HG03342 (cell line): ENCODE data around the gene SEMA7A.

ENCODE experiments used
- ATAC-seq: cut with Tn5 transposase; IDR thresholded peaks from one replicate; pipeline ENCODE4 v1.9.1; 2021; ENCODE audit warnings: mild to moderate bottlenecking, moderate library complexity; ENCODE audit not compliant: unreplicated experiment

The SEMA7A gene

DNA sequence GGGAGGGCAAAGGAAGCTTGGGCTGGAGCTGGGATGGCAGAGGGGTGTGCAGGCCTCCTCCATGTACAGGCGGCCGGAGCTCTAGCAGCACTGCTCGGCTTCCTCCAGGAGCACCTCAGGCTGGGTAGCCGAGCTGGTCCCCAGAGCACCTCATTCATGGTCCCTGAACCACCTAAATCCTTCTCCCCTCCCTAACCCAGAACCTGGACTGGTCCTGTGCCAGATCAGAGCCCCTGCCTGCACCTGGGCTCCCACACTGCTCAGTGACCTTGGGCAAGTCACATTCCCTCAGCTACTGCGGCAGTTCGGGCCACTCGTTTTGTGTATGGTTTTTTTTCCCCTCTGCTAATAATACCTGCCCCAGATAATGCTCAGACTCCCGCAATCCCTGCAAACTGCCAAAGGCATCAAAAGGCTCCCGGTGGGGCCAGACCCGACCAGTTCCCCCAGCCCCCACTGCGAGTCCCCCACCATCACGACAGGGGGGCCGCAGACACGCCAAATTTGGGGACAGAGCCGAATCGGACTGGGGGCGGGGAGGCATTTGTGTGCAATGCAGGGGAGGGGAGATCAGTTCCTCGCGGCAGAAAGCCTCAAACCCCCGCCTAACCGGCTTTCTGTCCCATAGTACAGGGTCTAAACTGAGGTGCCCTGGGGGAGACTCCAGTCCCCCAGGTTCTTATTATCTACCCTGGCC lies 1.3 kb downstream of the SEMA7A start:
- no peak for ATAC-seq

GRCh38 chr15:74431645-74432044 lies 2.1 kb downstream of the SEMA7A start:
- ATAC-seq = no peak

- ATAC-seq = no peak
Measured at GRCh38 chr15:74431116-74431515, 2.6 kb downstream of the SEMA7A start.

DNA sequence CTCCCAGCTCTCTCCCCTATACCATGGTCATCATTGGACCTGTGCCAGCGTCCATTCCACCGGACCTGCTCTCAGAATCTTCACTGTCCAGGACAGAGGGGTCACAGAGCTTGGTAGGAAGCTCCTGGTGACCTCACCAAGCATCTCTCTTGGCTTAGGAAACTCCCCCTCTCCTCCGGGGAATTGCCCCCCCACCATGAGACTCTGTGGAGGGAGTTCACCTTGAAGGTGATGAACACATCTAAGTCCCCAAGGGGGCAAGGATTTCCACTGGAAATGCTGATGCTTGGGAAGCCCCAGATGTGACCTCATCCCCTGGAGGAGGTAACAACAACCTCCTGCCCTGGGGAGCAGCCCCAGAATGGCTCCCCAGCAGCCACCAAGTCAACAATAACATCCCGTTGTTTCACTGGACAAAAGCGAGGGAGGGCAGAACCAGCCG lies 3.2 kb downstream of the SEMA7A start:
- no peak for ATAC-seq

DNA sequence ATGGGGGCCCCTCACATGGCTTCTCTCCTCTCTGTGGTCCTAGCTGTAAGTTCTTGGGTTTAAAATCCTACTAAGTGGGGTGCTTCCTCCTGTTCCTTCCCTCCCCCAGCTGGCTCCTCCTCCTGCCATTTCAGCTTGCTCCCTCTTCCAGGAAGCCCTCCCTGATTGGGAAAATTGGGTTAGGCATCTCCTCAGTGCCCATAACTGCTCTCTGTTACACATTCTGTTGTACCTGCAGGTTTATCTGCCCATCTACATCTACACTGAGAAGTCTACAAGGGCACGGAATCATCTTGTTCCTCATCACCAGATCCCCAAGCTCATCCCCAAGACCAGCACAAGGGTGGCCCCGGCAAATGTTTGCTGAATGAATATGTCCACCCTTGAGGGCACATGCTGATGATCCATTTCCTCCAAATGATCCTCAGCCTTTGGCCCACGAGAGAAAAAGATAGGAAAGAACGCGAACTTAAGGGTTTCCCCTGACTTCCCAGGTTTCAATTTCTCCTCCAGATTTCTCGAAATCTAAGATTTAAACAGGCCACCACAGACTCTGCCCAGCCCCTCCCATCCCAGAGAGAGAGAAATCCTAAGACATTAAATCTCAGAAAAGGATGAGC lies 3.9 kb downstream of the SEMA7A start:
- ATAC-seq = no peak

GRCh38 chr15:74428970-74429780 lies 4.6 kb downstream of the SEMA7A start:
- ATAC-seq = no peak

DNA sequence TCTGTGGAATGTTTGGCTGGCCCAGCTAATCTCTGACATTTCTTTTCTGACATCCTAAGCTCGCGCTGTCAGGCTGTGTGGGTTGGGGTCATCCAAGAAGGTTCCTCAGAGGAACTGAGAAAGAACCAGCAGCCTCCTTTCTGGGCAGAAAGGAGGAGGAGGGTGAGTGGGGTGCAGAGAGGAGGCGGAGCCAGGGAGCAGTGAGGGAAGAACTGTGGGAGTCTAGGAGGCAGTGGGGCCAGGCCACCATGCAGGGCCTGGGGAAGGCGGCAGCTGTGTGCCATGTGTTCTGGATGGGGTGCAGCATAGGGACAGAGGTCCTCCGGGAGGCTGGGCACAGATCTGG lies 5.3 kb downstream of the SEMA7A start:
- no peak for ATAC-seq

DNA sequence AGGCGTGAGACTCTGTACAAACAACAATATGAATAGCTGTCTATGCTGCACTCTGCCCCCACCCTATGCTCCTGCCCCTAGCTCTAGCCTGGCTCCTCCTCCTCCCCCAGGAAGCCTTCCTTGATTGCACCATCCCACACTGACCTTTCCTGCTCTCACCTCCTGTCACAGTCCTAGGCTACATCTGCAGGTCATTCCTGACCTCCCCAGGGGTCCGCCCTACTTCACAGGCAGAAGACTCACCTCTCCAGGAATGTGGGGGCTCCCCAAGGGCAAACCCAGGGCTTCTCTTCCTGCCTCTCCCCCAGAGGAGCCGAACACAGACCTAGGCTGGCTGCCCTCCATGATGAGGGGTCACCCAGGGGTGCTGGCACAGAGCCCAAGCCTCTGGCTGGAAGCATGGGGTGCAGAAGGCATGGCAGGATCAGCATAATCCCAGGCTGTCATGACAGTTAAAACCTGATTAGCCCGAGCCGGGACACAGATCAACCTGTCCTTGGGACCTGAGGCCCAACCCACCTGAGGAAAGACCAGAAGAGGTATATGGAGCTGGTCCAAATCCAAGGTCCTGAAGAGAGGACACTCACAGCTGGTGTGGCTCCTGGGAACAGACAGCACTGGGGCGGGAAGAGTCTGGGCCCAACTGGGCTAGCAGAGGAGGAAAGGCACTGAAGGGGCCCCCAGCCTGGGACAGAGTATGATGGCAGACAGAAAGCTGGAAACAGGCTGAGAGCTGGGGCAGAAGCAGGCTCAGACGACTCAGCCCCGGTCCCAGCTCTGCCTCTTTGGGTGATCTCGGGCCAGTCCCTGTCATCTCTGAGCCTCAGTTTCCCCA lies 5.9 kb downstream of the SEMA7A start:
- no peak for ATAC-seq

GRCh38 chr15:74426404-74427281 lies 7.1 kb downstream of the SEMA7A start:
- ATAC-seq = no peak

DNA sequence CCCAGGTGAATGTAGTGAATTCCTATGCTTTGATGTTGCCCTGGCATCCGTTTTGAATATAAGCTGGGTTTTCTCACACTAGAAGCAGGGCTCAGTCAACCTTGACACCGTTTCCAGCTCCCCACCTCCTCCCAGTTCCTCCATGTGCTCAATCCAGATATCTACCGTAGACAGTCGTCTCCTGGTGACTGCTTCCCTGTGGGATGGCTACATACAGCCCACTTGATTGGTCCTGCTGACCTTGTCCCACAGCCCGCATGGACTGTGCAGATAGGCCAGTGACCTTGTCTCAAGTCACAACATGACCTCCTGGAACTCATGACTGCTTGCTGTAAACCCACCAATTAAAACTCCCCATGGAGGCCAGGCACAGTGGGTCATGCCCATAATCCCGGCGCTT lies 8.1 kb downstream of the SEMA7A start:
- no peak for ATAC-seq

DNA sequence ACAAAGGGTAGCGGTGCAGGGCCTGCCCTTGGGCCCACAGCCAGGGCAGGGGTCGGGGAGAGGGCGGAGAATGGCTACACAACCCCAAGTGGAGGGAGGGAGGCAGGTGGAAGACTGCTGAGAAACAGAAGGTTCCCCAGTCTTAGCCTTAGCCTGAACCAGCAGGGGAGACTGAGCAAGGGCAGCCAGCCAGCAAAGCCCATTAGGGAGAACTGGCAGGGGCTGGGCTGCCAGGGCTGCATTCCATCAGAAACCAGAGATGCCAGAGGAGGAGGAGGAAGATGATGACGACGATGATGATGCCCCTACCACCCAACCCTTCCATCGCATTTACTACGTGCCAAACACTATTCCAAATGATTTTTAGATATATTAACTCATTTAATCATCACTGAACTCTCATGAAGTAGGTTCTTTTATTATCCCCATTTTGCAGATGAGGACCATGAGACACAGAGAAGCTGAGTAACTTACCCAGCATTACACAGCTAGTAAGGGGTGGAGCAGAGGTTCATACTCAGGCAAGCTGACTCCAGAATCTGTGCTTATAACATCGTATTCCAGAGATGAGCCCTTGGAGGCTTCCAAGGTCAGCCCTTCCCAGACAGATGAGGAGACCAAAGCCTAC lies 8.7 kb downstream of the SEMA7A start:
- no peak for ATAC-seq

- no peak for ATAC-seq
Measured at GRCh38 chr15:74423431-74424257, 10.1 kb downstream of the SEMA7A start.

GRCh38 chr15:74422652-74423430 lies 10.9 kb downstream of the SEMA7A start:
- ATAC-seq = no peak

DNA sequence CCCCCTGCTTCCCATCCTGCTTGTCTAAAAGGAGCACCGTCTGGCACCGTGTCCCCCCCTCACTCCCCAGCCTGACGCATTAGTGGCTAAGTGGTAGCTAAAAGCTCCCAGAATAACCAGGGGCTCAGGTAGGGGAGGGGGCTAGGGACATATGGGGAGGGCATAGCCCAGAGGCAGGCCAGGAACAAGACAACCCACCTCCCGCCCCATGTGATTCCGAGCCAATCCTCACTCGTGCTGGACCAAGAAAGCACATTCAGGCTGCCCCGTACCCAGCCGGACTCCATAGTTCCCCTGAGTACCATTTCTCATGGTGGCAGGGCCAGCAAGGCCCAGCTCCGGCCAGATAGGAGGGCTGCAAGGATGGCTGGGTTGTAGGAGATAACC lies 11.5 kb downstream of the SEMA7A start:
- ATAC-seq = no peak

GRCh38 chr15:74421302-74422245 lies 12.2 kb downstream of the SEMA7A start:
- ATAC-seq = no peak

- no peak for ATAC-seq
Measured at GRCh38 chr15:74420193-74420905, 13.4 kb downstream of the SEMA7A start.
